Endodermal cell (in vitro differentiated cells): ENCODE results near the gene CSTPP1. TPM values are rescaled to one million over a fixed set of nuclear protein-coding genes. Genes with fewer than 3 reads are reported as not detected.

Source experiments
- DNase-seq: peaks from one replicate; pipeline ENCODE4 v3.0.0-alpha.2; 2017
- H3K27ac ChIP-seq: 2 replicates; pipeline ENCODE4 v1.5.1; 2013; ENCODE audit warnings: mild to moderate bottlenecking, low read depth, low read length, moderate library complexity
- H3K27me3 ChIP-seq: 2 replicates; pipeline ENCODE4 v1.6.1; 2013; ENCODE audit warnings: mild to moderate bottlenecking, low read length, moderate library complexity; ENCODE audit not compliant: insufficient read depth, control insufficient read depth, poor library complexity, severe bottlenecking
- H3K36me3 ChIP-seq: 2 replicates; pipeline ENCODE4 v1.7.0; 2013; ENCODE audit warnings: mild to moderate bottlenecking, low read length, moderate library complexity; ENCODE audit not compliant: control insufficient read depth, insufficient read depth
- H3K4me1 ChIP-seq: one replicate; pipeline ENCODE4 v1.7.0; 2013; ENCODE audit warnings: low read length; ENCODE audit not compliant: control insufficient read depth, insufficient read depth
- H3K4me3 ChIP-seq: 2 replicates; pipeline ENCODE4 v1.5.1; 2013; ENCODE audit warnings: mild to moderate bottlenecking, low read length, moderate library complexity
- H3K9ac ChIP-seq: 2 replicates; pipeline ENCODE4 v1.6.1; 2013; ENCODE audit warnings: mild to moderate bottlenecking, low read length, moderate library complexity; ENCODE audit not compliant: poor library complexity, severe bottlenecking; ENCODE audit errors: extremely low read depth
- H3K9me3 ChIP-seq: 2 replicates; pipeline ENCODE4 v1.6.1; 2013; ENCODE audit warnings: mild to moderate bottlenecking, low read length, moderate library complexity; ENCODE audit not compliant: control insufficient read depth
- H3K27ac Mint-ChIP-seq: 2 replicates; pipeline ENCODE4 v1.8.0; 2020; ENCODE audit warnings: mixed read lengths
- H3K27me3 Mint-ChIP-seq: 2 replicates; pipeline ENCODE4 v1.8.0; 2021; ENCODE audit warnings: mild to moderate bottlenecking, mixed read lengths; ENCODE audit not compliant: insufficient read depth
- H3K36me3 Mint-ChIP-seq: 2 replicates; pipeline ENCODE4 v1.8.0; 2020; ENCODE audit warnings: low read depth, mixed read lengths
- H3K4me1 Mint-ChIP-seq: 2 replicates; pipeline ENCODE4 v1.8.0; 2020; ENCODE audit warnings: mixed read lengths
- H3K4me3 Mint-ChIP-seq: 2 replicates; pipeline ENCODE4 v1.8.0; 2020; ENCODE audit warnings: mild to moderate bottlenecking, moderate library complexity, mixed read lengths
- H3K9me3 Mint-ChIP-seq: 2 replicates; pipeline ENCODE4 v1.8.0; 2020; ENCODE audit warnings: mild to moderate bottlenecking, mixed read lengths
- WGBS, 2 experiments: methylation state at CpG; one replicate each; pipeline versions ENCODE4 v1.1.5 to v1.1.7; 2013; ENCODE audit warnings: missing lambda C conversion rate in 2 of 2, mixed read lengths in 1 of 2; ENCODE audit not compliant: insufficient coverage in 1 of 2, insufficient read length in 1 of 2; 5-methylcytosine and 5-hydroxymethylcytosine counted together
- total RNA-seq, 2 donors: library from RNA; stranded (reverse); fragmentation: NEBNext Ultra II Directional in 1 of 2; extraction: Animal tissue kit (Norgen Biotek cat#: 25700) in 1 of 2; gene quantifications; 2 replicates in 1 of 2; 3 replicates in 1 of 2; pipeline ENCODE4 v1.2.1, GENCODE V29; 2021
- TF ChIP-seq, protein P1 (sequence below): fragments of 200-600 bp; sonication (generic); conservative IDR thresholded peaks from 2 replicates; pipeline ENCODE4 v1.5.0; 2021; ENCODE audit warnings: antibody characterized with exemption, mild to moderate bottlenecking

CSTPP1 gene
- total RNA-seq, 2 donors from 2014 or later: 46.7 to 57.6 TPM

GRCh38 chr11:47121056-47121455, 184.5 kb downstream of the CSTPP1 start:
- TF ChIP-seq, protein P1, sequence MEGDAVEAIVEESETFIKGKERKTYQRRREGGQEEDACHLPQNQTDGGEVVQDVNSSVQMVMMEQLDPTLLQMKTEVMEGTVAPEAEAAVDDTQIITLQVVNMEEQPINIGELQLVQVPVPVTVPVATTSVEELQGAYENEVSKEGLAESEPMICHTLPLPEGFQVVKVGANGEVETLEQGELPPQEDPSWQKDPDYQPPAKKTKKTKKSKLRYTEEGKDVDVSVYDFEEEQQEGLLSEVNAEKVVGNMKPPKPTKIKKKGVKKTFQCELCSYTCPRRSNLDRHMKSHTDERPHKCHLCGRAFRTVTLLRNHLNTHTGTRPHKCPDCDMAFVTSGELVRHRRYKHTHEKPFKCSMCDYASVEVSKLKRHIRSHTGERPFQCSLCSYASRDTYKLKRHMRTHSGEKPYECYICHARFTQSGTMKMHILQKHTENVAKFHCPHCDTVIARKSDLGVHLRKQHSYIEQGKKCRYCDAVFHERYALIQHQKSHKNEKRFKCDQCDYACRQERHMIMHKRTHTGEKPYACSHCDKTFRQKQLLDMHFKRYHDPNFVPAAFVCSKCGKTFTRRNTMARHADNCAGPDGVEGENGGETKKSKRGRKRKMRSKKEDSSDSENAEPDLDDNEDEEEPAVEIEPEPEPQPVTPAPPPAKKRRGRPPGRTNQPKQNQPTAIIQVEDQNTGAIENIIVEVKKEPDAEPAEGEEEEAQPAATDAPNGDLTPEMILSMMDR: no peak
- Mint-ChIP-seq H3K36me3 (peaks cover 13% of the 10 kb centered on the region), H3K4me3 (no peak overlapping the region), H3K27me3 (peaks cover 3% of the 10 kb centered on the region), H3K9me3 (peaks cover 25% of the 10 kb centered on the region), H3K27ac (no peak overlapping the region), H3K4me1 (peaks cover 3% of the 10 kb centered on the region)
- Histone ChIP-seq H3K9ac (no peak overlapping the region), H3K27ac (no peak overlapping the region), H3K4me3 (no peak overlapping the region), H3K4me1 (peaks cover 3% of the 10 kb centered on the region), H3K27me3 (no peaks in the 10 kb centered on the region), H3K9me3 (no peaks in the 10 kb centered on the region), H3K36me3 (no peaks in the 10 kb centered on the region)
- WGBS, 2 experiments: 80 to 96% methylated on average over 1 to 2 of the region's 2 CpGs
- DNase-seq: no peak

- no peak overlapping the region for H3K4me3 ChIP-seq
- peak; percentile 7 for DNase-seq
- Mint-ChIP-seq H3K9me3 (peaks cover 25% of the 10 kb centered on the region), H3K27me3 (no peaks in the 10 kb centered on the region), H3K4me3 (no peak overlapping the region), H3K27ac (no peak overlapping the region), H3K4me1 (peaks cover 3% of the 10 kb centered on the region), H3K36me3 (peaks cover 13% of the 10 kb centered on the region)
- H3K4me1 ChIP-seq: peaks cover 3% of the 10 kb centered on the region
- WGBS, 2 experiments: 80 to 93% methylated on average over 1 to 2 of the region's 2 CpGs
- no peaks in the 10 kb centered on the region for H3K36me3 ChIP-seq
- H3K9ac ChIP-seq: no peak overlapping the region
- no peaks in the 10 kb centered on the region for H3K27me3 ChIP-seq
- no peaks in the 10 kb centered on the region for H3K9me3 ChIP-seq
- H3K27ac ChIP-seq: no peak overlapping the region
- TF ChIP-seq, protein P1: no peak
These were observed 185.2 kb downstream of the CSTPP1 start for GRCh38 chr11:47121731-47122130.

DNA sequence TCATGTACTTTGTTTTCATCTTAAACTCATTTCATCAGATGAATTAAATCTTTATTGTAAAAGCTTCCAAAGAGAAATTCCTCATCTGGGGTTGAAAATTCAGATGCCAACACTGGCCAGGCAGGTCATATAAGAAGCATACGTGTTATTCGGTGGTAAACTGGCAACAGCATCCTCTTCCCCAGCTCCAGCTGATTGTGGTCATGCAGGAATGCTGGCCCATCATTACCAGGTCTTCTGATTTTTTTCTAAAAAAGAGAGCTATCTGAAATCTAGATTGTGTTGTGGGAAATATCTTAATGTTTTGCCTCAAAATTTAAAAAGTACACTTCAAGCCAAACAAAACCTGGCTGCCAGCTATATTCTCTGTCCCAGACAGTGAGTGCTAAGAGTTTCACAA, 186.5 kb downstream of the CSTPP1 start:
- Mint-ChIP-seq H3K9me3 (peaks cover 15% of the 10 kb centered on the region), H3K36me3 (peaks cover 12% of the 10 kb centered on the region), H3K27ac (no peak overlapping the region), H3K27me3 (no peaks in the 10 kb centered on the region), H3K4me1 (peaks cover 3% of the 10 kb centered on the region), H3K4me3 (no peak overlapping the region)
- Histone ChIP-seq H3K9me3 (no peaks in the 10 kb centered on the region), H3K9ac (no peak overlapping the region), H3K36me3 (no peaks in the 10 kb centered on the region), H3K4me1 (peaks cover 5% of the 10 kb centered on the region), H3K27me3 (no peaks in the 10 kb centered on the region), H3K4me3 (no peak overlapping the region), H3K27ac (no peak overlapping the region)
- TF ChIP-seq, protein P1: no peak
- peak; percentile 10 for DNase-seq
- 97 to 100% methylated on average over 2 of the region's 2 CpGs for WGBS, 2 experiments
